DND-41 (cell line): ENCODE results near the gene HSF2BP.

ENCODE experiments used
- ATAC-seq: fragments of 200-7000 bp; cut with Tn5 transposase; 3 replicates; pipeline ENCODE4 v1.9.1; 2021; ENCODE audit warnings: low read depth; ENCODE audit not compliant: insufficient read depth
- DNase-seq: peaks from one replicate; pipeline ENCODE4 v3.0.0-alpha.2; 2020
- H2AFZ ChIP-seq: 2 replicates; pipeline ENCODE4 v1.6.0; 2012; ENCODE audit warnings: low read depth, low read length
- H3K27ac ChIP-seq: 2 replicates; pipeline ENCODE4 v1.5.1; 2012; ENCODE audit warnings: low read length, inconsistent platforms
- H3K27me3 ChIP-seq: fragments of 200-600 bp; sonication (generic); 2 replicates; pipeline ENCODE4 v1.6.0; 2012; ENCODE audit warnings: low read length, mild to moderate bottlenecking, inconsistent platforms; ENCODE audit not compliant: insufficient read depth, poor library complexity
- H3K36me3 ChIP-seq: 2 replicates; pipeline ENCODE4 v1.5.1; 2012; ENCODE audit warnings: low read length, inconsistent platforms; ENCODE audit not compliant: insufficient read depth
- H3K4me1 ChIP-seq: 2 replicates; pipeline ENCODE4 v1.5.1; 2012; ENCODE audit warnings: mild to moderate bottlenecking, low read length; ENCODE audit not compliant: insufficient read depth
- H3K4me2 ChIP-seq: 2 replicates; pipeline ENCODE4 v1.6.0; 2012; ENCODE audit warnings: mild to moderate bottlenecking, moderate library complexity, low read length, inconsistent platforms; ENCODE audit not compliant: insufficient read depth
- H3K4me3 ChIP-seq, 2 experiments: fragments of 200-600 bp in 1 of 2; shearing (Covaris generic) in 1 of 2; 2 replicates each; pipeline ENCODE4 v1.5.1; 2012 to 2016; ENCODE audit warnings: inconsistent platforms in 2 of 2, low read length in 2 of 2, mild to moderate bottlenecking in 2 of 2, low read depth in 1 of 2, moderate library complexity in 1 of 2
- H3K79me2 ChIP-seq: 2 replicates; pipeline ENCODE4 v1.6.0; 2012; ENCODE audit warnings: low read length, inconsistent platforms; ENCODE audit not compliant: insufficient read depth
- H3K9ac ChIP-seq: 2 replicates; pipeline ENCODE4 v1.6.0; 2012; ENCODE audit warnings: low read depth, mild to moderate bottlenecking, inconsistent platforms, low read length, moderate library complexity
- H3K9me3 ChIP-seq: 2 replicates; pipeline ENCODE4 v1.5.1; 2012; ENCODE audit warnings: low read length, moderate library complexity, mild to moderate bottlenecking, inconsistent platforms; ENCODE audit not compliant: insufficient read depth, severe bottlenecking
- H4K20me1 ChIP-seq: 2 replicates; pipeline ENCODE4 v1.6.0; 2012; ENCODE audit warnings: low read length; ENCODE audit not compliant: insufficient read depth
- EZH2 ChIP-seq: IDR thresholded peaks from 3 replicates; pipeline ENCODE4 v1.6.1; 2012; ENCODE audit warnings: borderline replicate concordance, low read depth, mild to moderate bottlenecking, moderate library complexity, low read length, inconsistent platforms; ENCODE audit not compliant: severe bottlenecking
- TF ChIP-seq, protein P1 (sequence below): IDR thresholded peaks from 2 replicates; pipeline ENCODE4 v1.5.1; 2012; ENCODE audit warnings: borderline replicate concordance, low read length, moderate library complexity, mild to moderate bottlenecking; ENCODE audit not compliant: poor library complexity, severe bottlenecking; ENCODE audit errors: extremely low read depth

HSF2BP gene

DNA sequence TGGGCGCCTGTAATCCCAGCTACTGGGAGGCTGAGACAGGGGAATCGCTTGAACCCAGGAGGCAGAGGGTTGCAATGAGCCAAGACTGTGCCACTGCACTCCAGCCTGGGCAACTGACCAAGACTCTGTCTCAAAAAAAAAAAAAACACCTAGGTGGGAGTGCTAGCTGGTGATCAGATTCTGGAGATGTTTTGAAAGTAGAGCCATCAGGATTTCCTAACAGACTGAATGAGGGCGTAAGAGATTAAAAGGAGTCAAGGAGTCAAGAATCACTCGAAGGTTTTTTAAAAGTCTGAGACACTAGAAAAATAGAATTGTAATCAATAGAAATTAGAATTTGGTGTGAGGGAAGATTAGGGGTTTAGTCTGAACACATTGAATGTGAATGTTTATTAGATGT, 73.8 kb downstream of the HSF2BP start:
- no peaks in the 10 kb centered on the region for H3K27me3 ChIP-seq
- no peak overlapping the region for H3K4me2 ChIP-seq
- H3K9me3 ChIP-seq: no peaks in the 10 kb centered on the region
- no peaks in the 10 kb centered on the region for H4K20me1 ChIP-seq
- H3K4me3 ChIP-seq: no peak overlapping the region
- no peaks in the 10 kb centered on the region for H3K36me3 ChIP-seq
- no peak for DNase-seq
- H2AFZ ChIP-seq: no peak overlapping the region
- TF ChIP-seq, protein P1, sequence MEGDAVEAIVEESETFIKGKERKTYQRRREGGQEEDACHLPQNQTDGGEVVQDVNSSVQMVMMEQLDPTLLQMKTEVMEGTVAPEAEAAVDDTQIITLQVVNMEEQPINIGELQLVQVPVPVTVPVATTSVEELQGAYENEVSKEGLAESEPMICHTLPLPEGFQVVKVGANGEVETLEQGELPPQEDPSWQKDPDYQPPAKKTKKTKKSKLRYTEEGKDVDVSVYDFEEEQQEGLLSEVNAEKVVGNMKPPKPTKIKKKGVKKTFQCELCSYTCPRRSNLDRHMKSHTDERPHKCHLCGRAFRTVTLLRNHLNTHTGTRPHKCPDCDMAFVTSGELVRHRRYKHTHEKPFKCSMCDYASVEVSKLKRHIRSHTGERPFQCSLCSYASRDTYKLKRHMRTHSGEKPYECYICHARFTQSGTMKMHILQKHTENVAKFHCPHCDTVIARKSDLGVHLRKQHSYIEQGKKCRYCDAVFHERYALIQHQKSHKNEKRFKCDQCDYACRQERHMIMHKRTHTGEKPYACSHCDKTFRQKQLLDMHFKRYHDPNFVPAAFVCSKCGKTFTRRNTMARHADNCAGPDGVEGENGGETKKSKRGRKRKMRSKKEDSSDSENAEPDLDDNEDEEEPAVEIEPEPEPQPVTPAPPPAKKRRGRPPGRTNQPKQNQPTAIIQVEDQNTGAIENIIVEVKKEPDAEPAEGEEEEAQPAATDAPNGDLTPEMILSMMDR: no peak
- TF ChIP-seq EZH2: no peak
- no peak overlapping the region for H3K9ac ChIP-seq
- H3K79me2 ChIP-seq: no peaks in the 10 kb centered on the region
- no peak overlapping the region for H3K27ac ChIP-seq
- no peak for ATAC-seq
- no peaks in the 10 kb centered on the region for H3K4me1 ChIP-seq

DNA sequence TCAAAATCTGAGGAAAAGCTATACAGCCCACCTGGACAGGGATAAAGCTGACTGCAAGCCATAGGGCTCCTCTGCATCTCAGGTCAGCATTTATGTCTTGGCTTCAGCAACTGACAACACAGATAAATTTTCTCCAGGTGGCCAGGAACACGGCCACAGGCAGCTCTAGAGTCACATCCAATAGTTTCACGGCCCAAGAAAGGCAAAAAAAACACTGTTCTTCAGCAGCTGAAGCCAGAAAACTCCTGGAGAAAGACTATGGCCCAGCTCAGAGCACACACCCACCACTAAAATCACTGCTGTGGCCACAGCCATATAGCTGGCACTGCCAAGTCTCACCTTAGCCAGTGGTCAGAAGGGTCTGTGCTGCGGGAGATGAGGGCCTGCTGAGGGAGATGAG, 77.8 kb downstream of the HSF2BP start:
- Histone ChIP-seq H3K4me2 (no peak overlapping the region), H3K79me2 (no peaks in the 10 kb centered on the region), H3K9ac (no peak overlapping the region), H3K9me3 (no peaks in the 10 kb centered on the region), H3K4me3 (no peak overlapping the region), H3K27ac (no peak overlapping the region), H4K20me1 (no peaks in the 10 kb centered on the region), H3K36me3 (no peaks in the 10 kb centered on the region), H3K27me3 (no peaks in the 10 kb centered on the region), H2AFZ (no peak overlapping the region), H3K4me1 (no peaks in the 10 kb centered on the region)
- DNase-seq: no peak
- no peak for TF ChIP-seq EZH2
- TF ChIP-seq, protein P1: no peak
- ATAC-seq: no peak

DNA sequence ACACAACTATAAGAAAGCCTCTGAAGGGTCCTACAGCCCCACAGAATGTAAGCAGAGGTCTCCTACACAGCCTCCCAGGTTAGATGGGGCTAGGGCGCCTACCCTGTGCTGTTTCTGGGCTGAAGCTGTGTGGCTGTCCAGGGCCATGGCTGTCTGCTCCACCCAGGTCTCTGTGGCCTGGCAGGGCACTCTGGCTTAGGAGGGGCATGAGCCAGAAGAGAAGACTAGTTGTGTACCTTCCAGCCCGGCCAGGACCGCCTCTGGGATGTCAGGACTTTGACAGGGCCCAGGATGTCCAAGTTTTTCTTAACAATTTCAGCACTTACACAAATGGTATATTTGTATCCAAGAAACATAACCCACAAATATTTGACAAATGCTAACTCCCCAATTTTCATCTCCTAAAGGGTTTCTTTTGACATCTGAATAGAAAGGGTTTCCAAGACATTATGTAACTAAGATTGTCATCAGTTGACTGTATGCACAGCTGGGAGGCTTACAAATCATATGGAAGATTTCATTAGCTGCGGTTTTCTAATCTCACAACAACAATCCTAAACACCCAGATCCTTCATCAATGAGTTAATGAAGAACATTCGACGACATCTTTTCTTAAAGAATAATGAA, 80.5 kb downstream of the HSF2BP start:
- no peak overlapping the region for H3K4me3 ChIP-seq

More for the DNA sequence above, 80.5 kb downstream of the HSF2BP start:
- H3K9me3 ChIP-seq: no peaks in the 10 kb centered on the region
- H3K4me1 ChIP-seq: no peaks in the 10 kb centered on the region
- H4K20me1 ChIP-seq: no peaks in the 10 kb centered on the region
- no peak for DNase-seq
- no peaks in the 10 kb centered on the region for H3K79me2 ChIP-seq
- H3K36me3 ChIP-seq: no peaks in the 10 kb centered on the region
- H2AFZ ChIP-seq: no peak overlapping the region
- no peak overlapping the region for H3K27ac ChIP-seq
- TF ChIP-seq, protein P1: no peak
- TF ChIP-seq EZH2: no peak
- H3K27me3 ChIP-seq: no peaks in the 10 kb centered on the region
- no peak overlapping the region for H3K4me2 ChIP-seq
- ATAC-seq: no peak
- no peak overlapping the region for H3K9ac ChIP-seq
